WTC11 (cell line): Measurements from ENCODE around the gene RAB13. TPM values are rescaled to one million over a fixed set of nuclear protein-coding genes. Genes with fewer than 3 reads are reported as not detected.

ENCODE experiments used
- ATAC-seq: fragments of 200-7000 bp; cut with Tn5 transposase; 2 replicates; pipeline ENCODE4 v1.10.0; 2021; ENCODE audit warnings: mild to moderate bottlenecking, moderate library complexity
- CTCF ChIA-PET: fragments of 300-600 bp; sonication (Branson Sonifier 250); formaldehyde crosslinking; loops from one replicate; lab custom pipeline; 2021; ENCODE audit warnings: antibody characterized with exemption; lab: Charles Lee
- POLR2A ChIA-PET: fragments of 350-600 bp; sonication (Branson Sonifier 250); formaldehyde crosslinking; loops from one replicate; lab custom pipeline; 2021; ENCODE audit warnings: antibody characterized with exemption; lab: Charles Lee
- DNase-seq: peaks from one replicate; pipeline ENCODE4 v3.0.0; 2021; ENCODE audit warnings: low spot score
- H3K27ac Mint-ChIP-seq: 2 replicates; pipeline ENCODE4 v1.8.0; 2021; ENCODE audit warnings: mixed read lengths
- H3K27me3 Mint-ChIP-seq: 2 replicates; pipeline ENCODE4 v1.8.0; 2021; ENCODE audit warnings: low read depth, mild to moderate bottlenecking, moderate library complexity, mixed read lengths
- H3K36me3 Mint-ChIP-seq: 2 replicates; pipeline ENCODE4 v1.8.0; 2021; ENCODE audit warnings: mixed read lengths
- H3K4me1 Mint-ChIP-seq: 2 replicates; pipeline ENCODE4 v1.8.0; 2022; ENCODE audit warnings: mixed read lengths
- H3K4me3 Mint-ChIP-seq: 2 replicates; pipeline ENCODE4 v1.8.0; 2021; ENCODE audit warnings: mild to moderate bottlenecking, moderate library complexity, mixed read lengths
- H3K9me3 Mint-ChIP-seq: 2 replicates; pipeline ENCODE4 v1.8.0; 2021; ENCODE audit warnings: mixed read lengths
- ATF6 ChIP-seq: sonication (generic); formaldehyde crosslinking; IDR thresholded peaks from 2 replicates; pipeline ENCODE4 v1.8.1; 2023; ENCODE audit warnings: mild to moderate bottlenecking, missing genetic modification reagents
- ETV6 ChIP-seq: sonication (generic); formaldehyde crosslinking; IDR thresholded peaks from 2 replicates; pipeline ENCODE4 v1.8.1; 2022; ENCODE audit warnings: mild to moderate bottlenecking, missing genetic modification reagents
- GRHL2 ChIP-seq: fragments of 250-450 bp; sonication (Bioruptor Pico); IDR thresholded peaks from 2 replicates; pipeline ENCODE4 v1.8.0; 2022; ENCODE audit warnings: mild to moderate bottlenecking, moderate library complexity; ENCODE audit not compliant: insufficient replicate concordance, severe bottlenecking
- JAZF1 ChIP-seq: fragments of 250-450 bp; sonication (Bioruptor Pico); IDR thresholded peaks from 2 replicates; pipeline ENCODE4 v1.9.0; 2021; ENCODE audit warnings: moderate library complexity, mild to moderate bottlenecking, inconsistent platforms
- KAT7 ChIP-seq: sonication (generic); formaldehyde crosslinking; IDR thresholded peaks from 2 replicates; pipeline ENCODE4 v1.8.1; 2023; ENCODE audit warnings: missing genetic modification reagents, mild to moderate bottlenecking, borderline replicate concordance
- MAX ChIP-seq: sonication (generic); formaldehyde crosslinking; IDR thresholded peaks from 2 replicates; pipeline ENCODE4 v1.8.0; 2022; ENCODE audit warnings: mild to moderate bottlenecking, missing genetic modification reagents
- PRRX2 ChIP-seq: fragments of 250-450 bp; sonication (Bioruptor Pico); IDR thresholded peaks from 2 replicates; pipeline ENCODE4 v1.8.0; 2021; ENCODE audit warnings: mild to moderate bottlenecking
- RORB ChIP-seq: fragments of 250-450 bp; sonication (Bioruptor Pico); IDR thresholded peaks from 2 replicates; pipeline ENCODE4 v1.9.0; 2021; ENCODE audit warnings: mild to moderate bottlenecking
- SMAD3 ChIP-seq: sonication (generic); formaldehyde crosslinking; IDR thresholded peaks from 2 replicates; pipeline ENCODE4 v1.8.0; 2022; ENCODE audit warnings: missing genetic modification reagents, mild to moderate bottlenecking, borderline replicate concordance
- STAT6 ChIP-seq: sonication (generic); formaldehyde crosslinking; conservative IDR thresholded peaks from 2 replicates; pipeline ENCODE4 v1.8.1; 2023; ENCODE audit warnings: mild to moderate bottlenecking, low read depth, missing genetic modification reagents, moderate library complexity
- TCF7 ChIP-seq: sonication (generic); formaldehyde crosslinking; IDR thresholded peaks from 2 replicates; pipeline ENCODE4 v1.8.0; 2022; ENCODE audit warnings: mild to moderate bottlenecking, low read depth, missing genetic modification reagents, moderate library complexity
- TEAD4 ChIP-seq: sonication (generic); formaldehyde crosslinking; IDR thresholded peaks from 2 replicates; pipeline ENCODE4 v1.8.0; 2022; ENCODE audit warnings: mild to moderate bottlenecking, missing genetic modification reagents
- ZNF416 ChIP-seq: fragments of 250-450 bp; sonication (Bioruptor Pico); IDR thresholded peaks from 2 replicates; pipeline ENCODE4 v1.9.0; 2021; ENCODE audit warnings: mild to moderate bottlenecking, inconsistent platforms
- ZNF532 ChIP-seq: fragments of 250-450 bp; sonication (Bioruptor Pico); IDR thresholded peaks from 2 replicates; pipeline ENCODE4 v1.9.0; 2021; ENCODE audit warnings: mild to moderate bottlenecking, borderline replicate concordance
- ZNF671 ChIP-seq: fragments of 250-450 bp; sonication (Bioruptor Pico); IDR thresholded peaks from 2 replicates; pipeline ENCODE4 v1.8.0; 2021; ENCODE audit warnings: mild to moderate bottlenecking
- total RNA-seq: library from RNA; stranded (reverse); gene quantifications from 3 replicates; pipeline ENCODE4 v1.2.3, GENCODE V29; 2021
- TF ChIP-seq, protein P1 (sequence below): sonication (generic); formaldehyde crosslinking; IDR thresholded peaks from 2 replicates; pipeline ENCODE4 v1.8.1; 2022; ENCODE audit warnings: mild to moderate bottlenecking, moderate library complexity, missing genetic modification reagents
- TF ChIP-seq, protein P2 (sequence below): sonication (generic); formaldehyde crosslinking; IDR thresholded peaks from 2 replicates; pipeline ENCODE4 v1.8.1; 2022; ENCODE audit warnings: low read depth, missing genetic modification reagents, borderline replicate concordance
- TF ChIP-seq, protein P3 (sequence below): fragments of 250-450 bp; sonication (Bioruptor Pico); IDR thresholded peaks from 2 replicates; pipeline ENCODE4 v1.8.0; 2021; ENCODE audit warnings: mild to moderate bottlenecking

RAB13 gene
- total RNA-seq, 1 experiment from 2014 or later: 126 TPM

GRCh38 chr1:153961421-153961820 lies 24.7 kb downstream of the RAB13 start:
- Mint-ChIP-seq H3K27me3 (no peaks in the 10 kb centered on the region), H3K4me1 (peaks cover 59% of the 10 kb centered on the region), H3K9me3 (peaks cover 5% of the 10 kb centered on the region), H3K27ac (peak overlapping the region; percentile 100), H3K36me3 (peaks cover 34% of the 10 kb centered on the region), H3K4me3 (peak overlapping the region; percentile 92)
- TF ChIP-seq STAT6 (no peak), RORB (CRISPR knock-in tag) (no peak), TCF7 (CRISPR knock-in tag) (no peak), MAX (CRISPR knock-in tag) (no peak), ZNF671 (CRISPR knock-in tag) (no peak), TEAD4 (CRISPR knock-in tag) (no peak), SMAD3 (no peak), GRHL2 (CRISPR knock-in tag) (no peak), ZNF532 (CRISPR knock-in tag) (no peak), ETV6 (CRISPR knock-in tag) (no peak), ZNF416 (CRISPR knock-in tag) (no peak), ATF6 (CRISPR knock-in tag) (no peak), KAT7 (CRISPR knock-in tag) (no peak), PRRX2 (CRISPR knock-in tag) (no peak), JAZF1 (CRISPR knock-in tag) (no peak)
- TF ChIP-seq, protein P1, sequence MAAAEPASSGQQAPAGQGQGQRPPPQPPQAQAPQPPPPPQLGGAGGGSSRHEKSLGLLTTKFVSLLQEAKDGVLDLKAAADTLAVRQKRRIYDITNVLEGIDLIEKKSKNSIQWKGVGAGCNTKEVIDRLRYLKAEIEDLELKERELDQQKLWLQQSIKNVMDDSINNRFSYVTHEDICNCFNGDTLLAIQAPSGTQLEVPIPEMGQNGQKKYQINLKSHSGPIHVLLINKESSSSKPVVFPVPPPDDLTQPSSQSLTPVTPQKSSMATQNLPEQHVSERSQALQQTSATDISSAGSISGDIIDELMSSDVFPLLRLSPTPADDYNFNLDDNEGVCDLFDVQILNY (CRISPR knock-in tag): no peak
- TF ChIP-seq, protein P2, sequence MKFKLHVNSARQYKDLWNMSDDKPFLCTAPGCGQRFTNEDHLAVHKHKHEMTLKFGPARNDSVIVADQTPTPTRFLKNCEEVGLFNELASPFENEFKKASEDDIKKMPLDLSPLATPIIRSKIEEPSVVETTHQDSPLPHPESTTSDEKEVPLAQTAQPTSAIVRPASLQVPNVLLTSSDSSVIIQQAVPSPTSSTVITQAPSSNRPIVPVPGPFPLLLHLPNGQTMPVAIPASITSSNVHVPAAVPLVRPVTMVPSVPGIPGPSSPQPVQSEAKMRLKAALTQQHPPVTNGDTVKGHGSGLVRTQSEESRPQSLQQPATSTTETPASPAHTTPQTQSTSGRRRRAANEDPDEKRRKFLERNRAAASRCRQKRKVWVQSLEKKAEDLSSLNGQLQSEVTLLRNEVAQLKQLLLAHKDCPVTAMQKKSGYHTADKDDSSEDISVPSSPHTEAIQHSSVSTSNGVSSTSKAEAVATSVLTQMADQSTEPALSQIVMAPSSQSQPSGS (CRISPR knock-in tag): no peak
- TF ChIP-seq, protein P3, sequence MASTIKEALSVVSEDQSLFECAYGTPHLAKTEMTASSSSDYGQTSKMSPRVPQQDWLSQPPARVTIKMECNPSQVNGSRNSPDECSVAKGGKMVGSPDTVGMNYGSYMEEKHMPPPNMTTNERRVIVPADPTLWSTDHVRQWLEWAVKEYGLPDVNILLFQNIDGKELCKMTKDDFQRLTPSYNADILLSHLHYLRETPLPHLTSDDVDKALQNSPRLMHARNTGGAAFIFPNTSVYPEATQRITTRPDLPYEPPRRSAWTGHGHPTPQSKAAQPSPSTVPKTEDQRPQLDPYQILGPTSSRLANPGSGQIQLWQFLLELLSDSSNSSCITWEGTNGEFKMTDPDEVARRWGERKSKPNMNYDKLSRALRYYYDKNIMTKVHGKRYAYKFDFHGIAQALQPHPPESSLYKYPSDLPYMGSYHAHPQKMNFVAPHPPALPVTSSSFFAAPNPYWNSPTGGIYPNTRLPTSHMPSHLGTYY: no peak
- ChIA-PET POLR2A (interaction anchor here (2.0 kb wide), 1 partner anchor 186 kb away, joined by 5 read pairs; the partner anchor contains the start of gene SLC27A3), CTCF (interaction anchor here (3.0 kb wide), 1 partner anchor 15 kb away, joined by 27 read pairs; the partner anchor contains the start of gene DENND4B)
- no peak for DNase-seq
- no peak for ATAC-seq
